WTC11 (cell line): ENCODE results near the gene SMAD3. TPM values are rescaled to one million over a fixed set of nuclear protein-coding genes. Genes with fewer than 3 reads are reported as not detected.

Source experiments
- ATAC-seq: fragments of 200-7000 bp; cut with Tn5 transposase; 2 replicates; pipeline ENCODE4 v1.10.0; 2021; ENCODE audit warnings: mild to moderate bottlenecking, moderate library complexity
- CTCF ChIA-PET: fragments of 300-600 bp; sonication (Branson Sonifier 250); formaldehyde crosslinking; loops from one replicate; lab custom pipeline; 2021; ENCODE audit warnings: antibody characterized with exemption; lab: Charles Lee
- POLR2A ChIA-PET: fragments of 350-600 bp; sonication (Branson Sonifier 250); formaldehyde crosslinking; loops from one replicate; lab custom pipeline; 2021; ENCODE audit warnings: antibody characterized with exemption; lab: Charles Lee
- DNase-seq: peaks from one replicate; pipeline ENCODE4 v3.0.0; 2021; ENCODE audit warnings: low spot score
- H3K27ac Mint-ChIP-seq: 2 replicates; pipeline ENCODE4 v1.8.0; 2021; ENCODE audit warnings: mixed read lengths
- H3K27me3 Mint-ChIP-seq: 2 replicates; pipeline ENCODE4 v1.8.0; 2021; ENCODE audit warnings: low read depth, mild to moderate bottlenecking, moderate library complexity, mixed read lengths
- H3K36me3 Mint-ChIP-seq: 2 replicates; pipeline ENCODE4 v1.8.0; 2021; ENCODE audit warnings: mixed read lengths
- H3K4me1 Mint-ChIP-seq: 2 replicates; pipeline ENCODE4 v1.8.0; 2022; ENCODE audit warnings: mixed read lengths
- H3K4me3 Mint-ChIP-seq: 2 replicates; pipeline ENCODE4 v1.8.0; 2021; ENCODE audit warnings: mild to moderate bottlenecking, moderate library complexity, mixed read lengths
- H3K9me3 Mint-ChIP-seq: 2 replicates; pipeline ENCODE4 v1.8.0; 2021; ENCODE audit warnings: mixed read lengths
- ATF1 ChIP-seq: sonication (generic); formaldehyde crosslinking; IDR thresholded peaks from 2 replicates; pipeline ENCODE4 v1.8.1; 2023; ENCODE audit warnings: mild to moderate bottlenecking, moderate library complexity, missing genetic modification reagents
- ATF2 ChIP-seq: sonication (generic); formaldehyde crosslinking; IDR thresholded peaks from 2 replicates; pipeline ENCODE4 v1.8.1; 2022; ENCODE audit warnings: low read depth, missing genetic modification reagents, borderline replicate concordance
- ATF6 ChIP-seq: sonication (generic); formaldehyde crosslinking; IDR thresholded peaks from 2 replicates; pipeline ENCODE4 v1.8.1; 2023; ENCODE audit warnings: mild to moderate bottlenecking, missing genetic modification reagents
- ELF4 ChIP-seq: sonication (generic); formaldehyde crosslinking; IDR thresholded peaks from 2 replicates; pipeline ENCODE4 v1.8.1; 2022; ENCODE audit warnings: low read depth, mild to moderate bottlenecking, moderate library complexity, missing genetic modification reagents
- EMX1 ChIP-seq: fragments of 250-450 bp; sonication (Bioruptor Pico); IDR thresholded peaks from 2 replicates; pipeline ENCODE4 v1.8.0; 2021; ENCODE audit warnings: mild to moderate bottlenecking
- HMGA2 ChIP-seq: fragments of 250-450 bp; sonication (Bioruptor Pico); IDR thresholded peaks from 2 replicates; pipeline ENCODE4 v1.4.0; 2021; ENCODE audit warnings: mild to moderate bottlenecking, moderate library complexity
- MXD4 ChIP-seq: fragments of 250-450 bp; sonication (Bioruptor Pico); IDR thresholded peaks from 2 replicates; pipeline ENCODE4 v1.8.0; 2021; ENCODE audit warnings: mild to moderate bottlenecking, moderate library complexity, borderline replicate concordance
- NR1H2 ChIP-seq: sonication (generic); formaldehyde crosslinking; IDR thresholded peaks from 2 replicates; pipeline ENCODE4 v1.9.0; 2021; ENCODE audit warnings: mild to moderate bottlenecking, moderate library complexity, missing genetic modification reagents
- PRDM15 ChIP-seq: sonication (generic); formaldehyde crosslinking; IDR thresholded peaks from 2 replicates; pipeline ENCODE4 v1.8.0; 2022; ENCODE audit warnings: missing genetic modification reagents
- PREB ChIP-seq: sonication (generic); formaldehyde crosslinking; IDR thresholded peaks from 2 replicates; pipeline ENCODE4 v1.8.1; 2022; ENCODE audit warnings: mild to moderate bottlenecking, missing genetic modification reagents, moderate library complexity, borderline replicate concordance
- PRRX2 ChIP-seq: fragments of 250-450 bp; sonication (Bioruptor Pico); IDR thresholded peaks from 2 replicates; pipeline ENCODE4 v1.8.0; 2021; ENCODE audit warnings: mild to moderate bottlenecking
- RORB ChIP-seq: fragments of 250-450 bp; sonication (Bioruptor Pico); IDR thresholded peaks from 2 replicates; pipeline ENCODE4 v1.9.0; 2021; ENCODE audit warnings: mild to moderate bottlenecking
- TCF7 ChIP-seq: sonication (generic); formaldehyde crosslinking; IDR thresholded peaks from 2 replicates; pipeline ENCODE4 v1.8.0; 2022; ENCODE audit warnings: mild to moderate bottlenecking, low read depth, missing genetic modification reagents, moderate library complexity
- ZNF219 ChIP-seq: sonication (generic); formaldehyde crosslinking; IDR thresholded peaks from 2 replicates; pipeline ENCODE4 v1.8.0; 2023; ENCODE audit warnings: missing genetic modification reagents, mild to moderate bottlenecking, borderline replicate concordance
- total RNA-seq: library from RNA; stranded (reverse); gene quantifications from 3 replicates; pipeline ENCODE4 v1.2.3, GENCODE V29; 2021
- TF ChIP-seq, protein P1 (sequence below): fragments of 250-450 bp; sonication (Bioruptor Pico); IDR thresholded peaks from 2 replicates; pipeline ENCODE4 v1.9.0; 2021; ENCODE audit warnings: moderate library complexity, mild to moderate bottlenecking, inconsistent platforms, borderline replicate concordance
- TF ChIP-seq, protein P2 (sequence below): sonication (generic); formaldehyde crosslinking; IDR thresholded peaks from 2 replicates; pipeline ENCODE4 v1.8.0; 2023; ENCODE audit warnings: mild to moderate bottlenecking, missing genetic modification reagents
- TF ChIP-seq, protein P3 (sequence below): fragments of 250-450 bp; sonication (Bioruptor Pico); IDR thresholded peaks from 2 replicates; pipeline ENCODE4 v1.9.0; 2021; ENCODE audit warnings: mild to moderate bottlenecking

The SMAD3 gene
- total RNA-seq, 1 experiment from 2014 or later, result 34.6 TPM

DNA sequence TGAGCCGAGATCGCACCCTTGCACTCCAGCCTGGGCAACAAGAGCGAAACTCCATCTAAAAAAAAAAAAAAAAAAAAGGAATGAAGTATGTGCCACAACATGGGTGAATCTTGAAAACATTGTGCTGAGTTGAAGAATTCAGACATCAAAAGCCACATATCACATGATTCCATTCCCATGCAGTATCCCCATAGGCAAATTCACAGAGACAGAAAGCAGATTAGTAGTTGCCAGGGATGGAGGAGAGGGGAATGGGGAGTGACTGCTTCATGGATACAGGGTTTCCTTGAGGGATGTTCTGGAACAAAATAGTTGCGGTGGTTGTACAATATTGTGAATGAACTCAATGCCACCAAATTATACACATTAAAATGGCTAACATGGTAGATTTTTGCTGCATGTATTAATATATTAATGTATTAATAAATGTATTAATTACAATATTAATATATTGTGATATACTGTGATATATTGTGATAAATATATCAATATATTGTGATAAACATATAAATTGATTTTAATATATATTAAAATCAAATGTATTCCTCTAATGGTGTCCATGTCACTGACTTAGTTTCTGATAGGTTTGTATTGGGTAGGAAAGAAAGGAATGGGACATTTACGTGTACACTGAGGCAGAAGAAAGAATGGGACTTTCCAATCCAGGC lies 34.9 kb downstream of the SMAD3 start:
- CTCF ChIA-PET, result no interaction called here
- no peak for DNase-seq
- TF ChIP-seq PRDM15 (CRISPR knock-in tag) (no peak), HMGA2 (peak; percentile 97)
- peaks cover 32% of the 10 kb centered on the region for H3K4me1 Mint-ChIP-seq
- POLR2A ChIA-PET, result interaction anchor here (0.7 kb wide), 1 partner anchor 1539 kb away, joined by 10 read pairs; no protein-coding TSS in a partner anchor
- no peaks in the 10 kb centered on the region for H3K27me3 Mint-ChIP-seq
- no peaks in the 10 kb centered on the region for H3K36me3 Mint-ChIP-seq
- no peaks in the 10 kb centered on the region for H3K9me3 Mint-ChIP-seq
- H3K27ac Mint-ChIP-seq, result no peak overlapping the region
- no peak overlapping the region for H3K4me3 Mint-ChIP-seq
- no peak for ATAC-seq

DNA sequence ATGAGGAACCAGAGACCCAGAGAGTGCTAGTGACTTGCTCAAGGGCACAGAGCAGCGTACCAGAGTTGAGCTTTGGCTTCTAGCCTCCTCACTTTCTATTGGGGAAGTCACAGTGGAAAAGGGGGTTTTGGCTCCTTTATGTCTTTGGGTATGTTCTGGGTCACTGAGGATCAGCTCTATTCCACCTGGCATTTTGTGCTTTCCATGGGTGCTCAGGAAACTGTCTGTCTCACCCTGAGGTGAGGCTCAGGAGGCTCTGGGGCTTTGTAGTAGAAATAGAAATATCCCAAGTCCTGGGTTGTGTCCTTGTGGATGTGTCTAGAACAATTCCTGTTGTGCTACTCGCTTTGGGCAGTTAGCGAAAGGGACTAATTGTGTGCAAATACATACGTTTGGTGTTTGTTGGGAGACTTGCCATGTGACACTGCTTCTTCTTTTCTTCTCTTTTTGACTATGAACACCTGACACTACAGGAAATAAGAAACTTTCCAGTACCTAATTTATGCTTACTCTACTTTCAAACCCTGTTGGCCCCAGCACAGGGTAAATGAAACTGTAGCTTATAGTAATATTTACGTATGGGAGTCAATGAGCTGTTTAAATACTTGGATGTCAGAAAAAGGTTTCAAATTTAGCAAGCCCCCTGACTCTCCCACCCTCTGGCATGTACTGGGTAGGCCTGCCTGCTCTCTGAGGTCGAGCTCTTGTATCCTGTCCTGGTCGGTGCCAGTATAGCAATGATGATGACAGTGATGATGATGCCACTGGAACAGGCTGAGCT lies 35.6 kb downstream of the SMAD3 start:
- H3K27me3 Mint-ChIP-seq, result no peaks in the 10 kb centered on the region
- POLR2A ChIA-PET, result no interaction called here
- CTCF ChIA-PET, result interaction anchor here (1.4 kb wide), 1 partner anchor 154 kb away, joined by 5 read pairs; no protein-coding TSS in a partner anchor
- no peak for TF ChIP-seq TCF7
- TF ChIP-seq ZNF219 (CRISPR knock-in tag), result no peak
- no peak for TF ChIP-seq EMX1
- TF ChIP-seq, protein P1, sequence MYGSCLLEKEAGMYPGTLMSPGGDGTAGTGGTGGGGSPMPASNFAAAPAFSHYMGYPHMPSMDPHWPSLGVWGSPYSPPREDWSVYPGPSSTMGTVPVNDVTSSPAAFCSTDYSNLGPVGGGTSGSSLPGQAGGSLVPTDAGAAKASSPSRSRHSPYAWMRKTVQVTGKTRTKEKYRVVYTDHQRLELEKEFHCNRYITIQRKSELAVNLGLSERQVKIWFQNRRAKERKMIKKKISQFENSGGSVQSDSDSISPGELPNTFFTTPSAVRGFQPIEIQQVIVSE, result no peak
- no peak for TF ChIP-seq ATF2 (CRISPR knock-in tag)
- TF ChIP-seq ATF6 (CRISPR knock-in tag), result no peak
- TF ChIP-seq PREB (CRISPR knock-in tag), result no peak
- no peak for TF ChIP-seq PRRX2
- TF ChIP-seq MXD4, result no peak
- no peak for TF ChIP-seq RORB (CRISPR knock-in tag)
- TF ChIP-seq, protein P2, sequence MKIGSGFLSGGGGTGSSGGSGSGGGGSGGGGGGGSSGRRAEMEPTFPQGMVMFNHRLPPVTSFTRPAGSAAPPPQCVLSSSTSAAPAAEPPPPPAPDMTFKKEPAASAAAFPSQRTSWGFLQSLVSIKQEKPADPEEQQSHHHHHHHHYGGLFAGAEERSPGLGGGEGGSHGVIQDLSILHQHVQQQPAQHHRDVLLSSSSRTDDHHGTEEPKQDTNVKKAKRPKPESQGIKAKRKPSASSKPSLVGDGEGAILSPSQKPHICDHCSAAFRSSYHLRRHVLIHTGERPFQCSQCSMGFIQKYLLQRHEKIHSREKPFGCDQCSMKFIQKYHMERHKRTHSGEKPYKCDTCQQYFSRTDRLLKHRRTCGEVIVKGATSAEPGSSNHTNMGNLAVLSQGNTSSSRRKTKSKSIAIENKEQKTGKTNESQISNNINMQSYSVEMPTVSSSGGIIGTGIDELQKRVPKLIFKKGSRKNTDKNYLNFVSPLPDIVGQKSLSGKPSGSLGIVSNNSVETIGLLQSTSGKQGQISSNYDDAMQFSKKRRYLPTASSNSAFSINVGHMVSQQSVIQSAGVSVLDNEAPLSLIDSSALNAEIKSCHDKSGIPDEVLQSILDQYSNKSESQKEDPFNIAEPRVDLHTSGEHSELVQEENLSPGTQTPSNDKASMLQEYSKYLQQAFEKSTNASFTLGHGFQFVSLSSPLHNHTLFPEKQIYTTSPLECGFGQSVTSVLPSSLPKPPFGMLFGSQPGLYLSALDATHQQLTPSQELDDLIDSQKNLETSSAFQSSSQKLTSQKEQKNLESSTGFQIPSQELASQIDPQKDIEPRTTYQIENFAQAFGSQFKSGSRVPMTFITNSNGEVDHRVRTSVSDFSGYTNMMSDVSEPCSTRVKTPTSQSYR (CRISPR knock-in tag), result no peak
- no peak for TF ChIP-seq ELF4
- no peak for TF ChIP-seq NR1H2 (CRISPR knock-in tag)
- TF ChIP-seq, protein P3, sequence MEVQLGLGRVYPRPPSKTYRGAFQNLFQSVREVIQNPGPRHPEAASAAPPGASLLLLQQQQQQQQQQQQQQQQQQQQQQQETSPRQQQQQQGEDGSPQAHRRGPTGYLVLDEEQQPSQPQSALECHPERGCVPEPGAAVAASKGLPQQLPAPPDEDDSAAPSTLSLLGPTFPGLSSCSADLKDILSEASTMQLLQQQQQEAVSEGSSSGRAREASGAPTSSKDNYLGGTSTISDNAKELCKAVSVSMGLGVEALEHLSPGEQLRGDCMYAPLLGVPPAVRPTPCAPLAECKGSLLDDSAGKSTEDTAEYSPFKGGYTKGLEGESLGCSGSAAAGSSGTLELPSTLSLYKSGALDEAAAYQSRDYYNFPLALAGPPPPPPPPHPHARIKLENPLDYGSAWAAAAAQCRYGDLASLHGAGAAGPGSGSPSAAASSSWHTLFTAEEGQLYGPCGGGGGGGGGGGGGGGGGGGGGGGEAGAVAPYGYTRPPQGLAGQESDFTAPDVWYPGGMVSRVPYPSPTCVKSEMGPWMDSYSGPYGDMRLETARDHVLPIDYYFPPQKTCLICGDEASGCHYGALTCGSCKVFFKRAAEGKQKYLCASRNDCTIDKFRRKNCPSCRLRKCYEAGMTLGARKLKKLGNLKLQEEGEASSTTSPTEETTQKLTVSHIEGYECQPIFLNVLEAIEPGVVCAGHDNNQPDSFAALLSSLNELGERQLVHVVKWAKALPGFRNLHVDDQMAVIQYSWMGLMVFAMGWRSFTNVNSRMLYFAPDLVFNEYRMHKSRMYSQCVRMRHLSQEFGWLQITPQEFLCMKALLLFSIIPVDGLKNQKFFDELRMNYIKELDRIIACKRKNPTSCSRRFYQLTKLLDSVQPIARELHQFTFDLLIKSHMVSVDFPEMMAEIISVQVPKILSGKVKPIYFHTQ, result no peak
- no peak for TF ChIP-seq ATF1

More for the DNA sequence above, 35.6 kb downstream of the SMAD3 start:
- no peak overlapping the region for H3K4me3 Mint-ChIP-seq
- ATAC-seq (no peak), DNase-seq (no peak)
- H3K36me3 Mint-ChIP-seq, result no peaks in the 10 kb centered on the region
- no peaks in the 10 kb centered on the region for H3K9me3 Mint-ChIP-seq
- no peak overlapping the region for H3K27ac Mint-ChIP-seq
- H3K4me1 Mint-ChIP-seq, result peaks cover 39% of the 10 kb centered on the region
